ENCODE measurements around the gene COL19A1.

COL19A1 gene

GRCh38 chr6:70171236-70171635 is 304.9 kb downstream of the COL19A1 start:
- H3K4me1 Mint-ChIP-seq = peaks cover 7% of the 10 kb centered on the region
- no peak for DNase-seq
- peaks cover 9% of the 10 kb centered on the region for H3K27me3 Mint-ChIP-seq (ENCODE audit: low read depth, poor library complexity)
- H3K36me3 Mint-ChIP-seq (ENCODE audit: low read depth) = no peaks in the 10 kb centered on the region
- no peak overlapping the region for H3K4me3 Mint-ChIP-seq
- no peak overlapping the region for H3K27ac Mint-ChIP-seq
- TF ChIP-seq, protein P1, sequence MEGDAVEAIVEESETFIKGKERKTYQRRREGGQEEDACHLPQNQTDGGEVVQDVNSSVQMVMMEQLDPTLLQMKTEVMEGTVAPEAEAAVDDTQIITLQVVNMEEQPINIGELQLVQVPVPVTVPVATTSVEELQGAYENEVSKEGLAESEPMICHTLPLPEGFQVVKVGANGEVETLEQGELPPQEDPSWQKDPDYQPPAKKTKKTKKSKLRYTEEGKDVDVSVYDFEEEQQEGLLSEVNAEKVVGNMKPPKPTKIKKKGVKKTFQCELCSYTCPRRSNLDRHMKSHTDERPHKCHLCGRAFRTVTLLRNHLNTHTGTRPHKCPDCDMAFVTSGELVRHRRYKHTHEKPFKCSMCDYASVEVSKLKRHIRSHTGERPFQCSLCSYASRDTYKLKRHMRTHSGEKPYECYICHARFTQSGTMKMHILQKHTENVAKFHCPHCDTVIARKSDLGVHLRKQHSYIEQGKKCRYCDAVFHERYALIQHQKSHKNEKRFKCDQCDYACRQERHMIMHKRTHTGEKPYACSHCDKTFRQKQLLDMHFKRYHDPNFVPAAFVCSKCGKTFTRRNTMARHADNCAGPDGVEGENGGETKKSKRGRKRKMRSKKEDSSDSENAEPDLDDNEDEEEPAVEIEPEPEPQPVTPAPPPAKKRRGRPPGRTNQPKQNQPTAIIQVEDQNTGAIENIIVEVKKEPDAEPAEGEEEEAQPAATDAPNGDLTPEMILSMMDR (IDR thresholded peaks at IDR 0.05) = no peak
- no peaks in the 10 kb centered on the region for H3K9me3 Mint-ChIP-seq

GRCh38 chr6:70172252-70172651 is 305.9 kb downstream of the COL19A1 start:
- Mint-ChIP-seq H3K27me3 (ENCODE audit: low read depth, poor library complexity) (peaks cover 6% of the 10 kb centered on the region), H3K4me3 (no peak overlapping the region), H3K4me1 (no peaks in the 10 kb centered on the region), H3K9me3 (no peaks in the 10 kb centered on the region), H3K27ac (no peak overlapping the region), H3K36me3 (ENCODE audit: low read depth) (no peaks in the 10 kb centered on the region)
- no peak for DNase-seq
- TF ChIP-seq, protein P1 (IDR thresholded peaks at IDR 0.05) = no peak

DNA sequence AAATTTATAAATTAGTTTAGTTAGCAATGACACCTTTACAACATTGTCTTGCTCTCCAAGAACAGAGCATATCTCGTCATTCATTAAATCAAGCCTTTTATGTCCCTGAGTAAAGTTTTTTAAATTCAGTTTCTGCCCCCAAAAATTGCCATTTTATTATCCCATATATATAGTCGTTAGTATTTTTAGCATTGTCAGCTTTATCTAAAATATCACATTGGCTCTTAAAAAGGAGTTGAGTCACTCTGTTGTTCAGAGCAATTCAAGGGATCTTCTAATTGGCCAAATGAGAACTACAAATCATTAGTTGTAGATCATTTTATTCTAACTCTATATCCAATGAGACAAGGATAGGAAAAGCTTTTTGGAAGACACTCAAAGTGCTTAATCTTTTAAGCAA is 309.4 kb downstream of the COL19A1 start:
- no peak for DNase-seq
- TF ChIP-seq, protein P1 (IDR thresholded peaks at IDR 0.05) = no peak
- Mint-ChIP-seq H3K36me3 (ENCODE audit: low read depth) (no peaks in the 10 kb centered on the region), H3K9me3 (peaks cover 4% of the 10 kb centered on the region), H3K27me3 (ENCODE audit: low read depth, poor library complexity) (peaks cover 6% of the 10 kb centered on the region), H3K4me1 (no peaks in the 10 kb centered on the region), H3K27ac (no peak overlapping the region), H3K4me3 (no peak overlapping the region)

DNA sequence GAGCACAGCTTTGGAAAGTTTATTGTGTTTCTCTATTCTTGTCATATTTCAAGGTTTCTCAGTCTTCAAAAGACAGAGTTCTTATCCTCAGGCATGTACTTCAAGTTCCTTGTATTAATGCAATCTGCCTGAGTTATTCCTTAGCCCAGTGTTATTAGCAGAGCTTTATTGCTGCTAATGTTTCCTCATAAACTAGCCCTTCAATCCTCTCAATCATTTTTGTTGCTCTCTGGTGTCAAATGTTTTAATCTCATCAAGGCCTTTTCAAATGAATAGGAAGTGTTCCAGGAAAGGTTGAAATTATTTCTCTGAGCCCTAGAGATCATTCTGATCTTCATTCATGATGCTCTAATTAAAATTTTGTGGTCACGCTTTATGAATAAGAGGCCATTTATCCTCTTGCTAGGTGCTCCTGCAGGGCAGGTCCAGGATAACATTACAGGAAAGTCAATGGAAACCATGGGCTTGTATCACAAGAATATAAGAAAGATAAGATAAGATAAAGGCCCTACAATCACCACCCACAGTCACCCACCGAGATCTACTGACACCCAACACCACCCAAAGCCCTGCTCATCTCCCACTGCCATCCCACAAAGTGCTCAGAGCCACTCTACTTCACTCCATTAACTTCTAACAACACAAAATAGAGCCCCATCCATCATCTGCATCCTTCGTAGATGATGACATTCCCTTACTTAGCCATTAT is 310.6 kb downstream of the COL19A1 start:
- no peak for DNase-seq
- Mint-ChIP-seq H3K4me3 (no peak overlapping the region), H3K9me3 (peaks cover 4% of the 10 kb centered on the region), H3K36me3 (ENCODE audit: low read depth) (no peaks in the 10 kb centered on the region), H3K27me3 (ENCODE audit: low read depth, poor library complexity) (peaks cover 6% of the 10 kb centered on the region), H3K27ac (no peak overlapping the region), H3K4me1 (no peaks in the 10 kb centered on the region)
- TF ChIP-seq, protein P1 (IDR thresholded peaks at IDR 0.05) = no peak

DNA sequence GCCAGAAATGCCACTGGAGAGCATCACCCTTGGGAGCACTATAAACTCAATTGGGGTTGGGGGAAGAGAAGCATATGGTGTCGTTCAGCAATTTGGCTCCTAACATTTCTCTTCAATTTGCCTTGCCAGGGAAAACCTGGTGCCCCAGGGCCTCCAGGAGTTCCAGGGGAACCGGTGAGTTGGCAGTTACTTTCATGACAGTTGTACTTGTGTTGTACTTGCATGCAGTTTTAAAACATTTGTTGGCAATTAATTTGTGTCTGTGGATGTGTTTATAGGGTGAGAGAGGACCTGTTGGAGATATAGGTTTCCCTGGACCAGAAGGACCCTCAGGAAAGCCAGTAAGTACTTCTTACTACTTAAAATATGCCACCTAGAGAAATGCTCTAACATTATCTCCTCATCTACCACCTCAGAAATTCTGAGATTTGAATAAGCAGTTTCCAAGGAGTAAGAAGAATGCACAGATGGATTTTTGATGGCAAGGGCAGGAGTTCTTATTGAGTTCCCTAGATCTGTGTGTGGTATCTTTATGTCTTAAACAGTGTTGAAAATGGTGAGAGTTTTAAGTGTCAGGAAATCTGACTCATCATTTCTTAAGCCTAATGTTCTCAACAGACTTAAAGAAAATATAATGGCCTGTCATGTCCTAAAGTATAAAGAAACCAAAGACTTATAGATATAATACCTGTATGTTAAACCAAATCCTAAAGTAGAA is 314.0 kb downstream of the COL19A1 start:
- no peaks in the 10 kb centered on the region for H3K36me3 Mint-ChIP-seq (ENCODE audit: low read depth)
- H3K4me1 Mint-ChIP-seq = no peaks in the 10 kb centered on the region
- peaks cover 4% of the 10 kb centered on the region for H3K9me3 Mint-ChIP-seq
- no peaks in the 10 kb centered on the region for H3K27me3 Mint-ChIP-seq (ENCODE audit: low read depth, poor library complexity)
- no peak overlapping the region for H3K4me3 Mint-ChIP-seq
- TF ChIP-seq, protein P1 (IDR thresholded peaks at IDR 0.05) = no peak
- no peak overlapping the region for H3K27ac Mint-ChIP-seq
- DNase-seq = no peak
